GM12874 (cell line): ENCODE data around the gene SAMD9L.

ENCODE experiments used
- CTCF ChIP-seq: IDR thresholded peaks from 2 replicates; pipeline ENCODE4 v1.5.1; 2011; ENCODE audit warnings: low read depth, mild to moderate bottlenecking, control low read depth, low read length, moderate library complexity; ENCODE audit not compliant: insufficient read depth

SAMD9L gene

GRCh38 chr7:93148144-93148543 is at the start of gene SAMD9L:
TSS of gene SAMD9L (minus strand) at chr7:93148385. CDS start at chr7:93135971, 12,414 bp downstream.
- TF ChIP-seq CTCF, result no peak

DNA sequence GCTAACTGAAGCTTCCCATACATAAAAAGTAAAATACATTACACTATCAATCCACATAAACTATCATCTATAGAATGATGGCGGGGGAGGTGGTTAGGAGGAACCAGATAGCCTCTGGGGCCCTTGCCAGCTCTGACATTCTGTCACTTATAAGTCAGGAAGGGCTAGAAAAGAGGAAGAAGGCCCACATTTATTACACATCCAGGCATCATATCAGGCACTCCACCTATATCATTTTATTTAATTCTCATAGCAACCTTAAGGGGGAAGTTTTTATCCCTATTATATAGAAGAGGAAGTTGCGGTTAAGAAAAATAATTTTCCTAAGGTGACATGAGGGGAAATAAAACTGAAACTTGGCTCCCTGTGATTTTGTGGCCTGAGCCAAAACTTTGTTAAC is 48.2 kb upstream of the SAMD9L start:
- no peak for TF ChIP-seq CTCF

- no peak for TF ChIP-seq CTCF
Observed at GRCh38 chr7:93194386-93194785, 46.2 kb upstream of the SAMD9L start.

DNA sequence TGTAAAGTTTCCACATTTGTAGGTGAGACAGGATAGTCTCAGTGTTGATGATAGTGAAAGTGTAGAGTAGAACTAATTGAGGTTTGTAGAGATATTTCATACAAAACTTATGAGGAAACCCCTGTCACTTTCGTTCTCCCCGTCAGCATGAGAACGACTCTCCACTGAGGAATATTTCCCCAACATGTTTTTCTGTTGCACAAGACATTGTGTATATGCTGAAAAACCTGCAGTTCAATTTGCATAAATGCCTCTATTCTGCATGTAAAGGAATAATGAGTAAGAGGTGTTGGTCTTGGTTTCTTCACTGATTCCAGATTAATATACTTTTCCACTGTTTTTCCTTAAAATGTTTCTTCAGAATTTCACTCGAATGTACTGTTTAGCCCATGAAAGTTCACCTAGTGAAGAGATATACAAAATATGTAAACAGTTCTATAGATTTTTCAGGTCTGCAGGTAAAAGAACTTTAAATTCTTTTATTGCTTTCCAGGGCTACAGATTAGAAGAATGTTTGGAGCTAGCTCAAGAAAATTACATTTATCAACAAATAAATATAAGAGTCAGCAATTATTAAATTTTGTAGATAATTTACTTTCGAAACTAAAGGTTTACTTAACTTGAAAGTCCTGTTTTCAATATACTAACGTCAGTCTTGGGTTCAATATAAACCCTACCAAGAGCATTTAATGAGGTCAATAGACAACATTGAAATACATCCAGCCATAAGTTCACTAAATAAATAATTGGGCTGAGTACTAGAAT is 40.9 kb upstream of the SAMD9L start:
- TF ChIP-seq CTCF, result no peak

DNA sequence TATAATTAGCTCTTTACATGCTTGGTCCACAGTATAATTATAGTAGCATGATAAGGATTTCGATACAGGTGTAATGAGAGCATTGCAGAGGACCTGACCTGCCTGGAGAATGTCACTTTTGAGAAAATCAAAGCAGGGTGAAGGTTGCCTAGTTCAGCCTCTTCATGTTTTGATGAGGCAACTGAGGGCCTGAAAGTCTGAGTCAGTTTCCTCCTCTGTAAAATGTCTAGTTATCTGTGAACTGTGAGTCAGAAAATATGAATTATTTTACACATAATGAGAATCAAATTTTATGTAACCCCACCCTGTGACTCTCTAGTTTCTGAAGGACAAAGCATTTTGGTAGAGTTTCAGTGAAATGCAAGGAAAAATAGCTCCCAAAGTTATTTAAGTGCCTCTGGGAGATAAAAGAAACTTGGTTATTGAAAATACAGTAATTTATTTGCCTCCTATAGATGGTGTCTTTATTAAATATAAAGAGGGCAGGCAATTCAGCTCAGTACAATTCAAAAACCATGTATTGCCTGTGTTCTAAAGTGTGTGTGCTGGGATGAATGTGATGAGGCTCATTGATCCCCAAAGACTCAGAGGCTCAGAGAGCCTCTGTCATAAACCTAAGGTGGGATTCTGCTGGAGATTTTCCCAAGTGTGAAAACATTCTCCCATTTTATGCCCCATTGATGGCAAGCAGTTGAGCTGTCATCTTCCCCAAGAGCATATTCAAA is 37.3 kb upstream of the SAMD9L start:
- no peak for TF ChIP-seq CTCF

- TF ChIP-seq CTCF, result no peak
Observed at GRCh38 chr7:93179173-93179572, 31.0 kb upstream of the SAMD9L start.

GRCh38 chr7:93178213-93178612 is 30.0 kb upstream of the SAMD9L start:
- no peak for TF ChIP-seq CTCF
